K562 treated with DMSO at 1 percent for 4 hours (cell line): ENCODE measurements around the gene MIEN1. TPM values are rescaled to one million over a fixed set of nuclear protein-coding genes. Genes with fewer than 3 reads are reported as not detected.

Source experiments
- total RNA-seq: library from RNA; unstranded; fragments of 300-600 nt; gene quantifications from 2 replicates; pipeline ENCODE4 v1.2.3, GENCODE V29; 2022; ENCODE audit not compliant: insufficient read depth

Gene MIEN1
- 67.6 and 81.3 TPM in 2 replicates for total RNA-seq

GRCh38 chr17:39730095-39730921, at the start of gene MIEN1:
MIEN1 (minus strand) TSS chr17:39730532; CDS start chr17:39730495, 37 bp downstream.

DNA sequence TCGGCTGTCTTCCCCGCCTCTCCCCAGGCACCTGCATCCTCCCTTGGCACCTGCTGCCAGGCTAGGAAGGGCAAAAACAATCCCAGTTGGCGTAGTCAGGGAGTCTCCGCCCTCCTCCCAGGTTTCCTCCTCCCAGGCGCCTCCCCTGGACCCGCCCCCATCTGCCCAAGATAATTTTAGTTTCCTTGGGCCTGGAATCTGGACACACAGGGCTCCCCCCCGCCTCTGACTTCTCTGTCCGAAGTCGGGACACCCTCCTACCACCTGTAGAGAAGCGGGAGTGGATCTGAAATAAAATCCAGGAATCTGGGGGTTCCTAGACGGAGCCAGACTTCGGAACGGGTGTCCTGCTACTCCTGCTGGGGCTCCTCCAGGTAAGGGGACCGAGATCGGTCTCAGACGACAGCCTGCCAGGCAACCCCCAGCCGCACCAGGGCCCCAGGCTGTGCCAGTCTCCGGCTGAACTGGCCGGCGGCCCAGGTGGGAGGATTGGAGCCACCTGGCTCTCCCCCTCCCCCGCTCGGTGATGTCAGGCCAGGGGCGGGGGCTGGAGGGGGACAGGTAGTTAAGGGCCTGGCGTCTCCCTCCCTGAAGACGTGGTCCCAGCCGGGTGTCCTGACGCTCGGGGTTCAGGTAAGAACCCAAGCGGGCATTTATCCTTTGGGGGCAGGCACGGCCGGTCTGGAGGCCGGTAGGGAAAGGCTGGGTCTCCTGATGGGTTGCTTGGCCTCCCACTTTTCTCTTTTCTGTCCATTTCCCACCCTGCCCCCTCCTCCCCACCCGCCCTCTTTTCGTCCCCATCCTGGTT, 7.6 kb upstream of the MIEN1 start, which contains the start of gene GRB7:
Gene GRB7 (plus strand): TSS at position 179 of the 808 bp plus-strand sequence. CDS start 4,364 bp downstream, outside the sequence.

DNA sequence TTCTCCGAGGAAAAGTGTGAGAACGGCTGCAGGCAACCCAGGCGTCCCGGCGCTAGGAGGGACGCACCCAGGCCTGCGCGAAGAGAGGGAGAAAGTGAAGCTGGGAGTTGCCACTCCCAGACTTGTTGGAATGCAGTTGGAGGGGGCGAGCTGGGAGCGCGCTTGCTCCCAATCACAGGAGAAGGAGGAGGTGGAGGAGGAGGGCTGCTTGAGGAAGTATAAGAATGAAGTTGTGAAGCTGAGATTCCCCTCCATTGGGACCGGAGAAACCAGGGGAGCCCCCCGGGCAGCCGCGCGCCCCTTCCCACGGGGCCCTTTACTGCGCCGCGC, 30.5 kb downstream of the MIEN1 start, which contains the start of gene ERBB2:
Gene ERBB2 (plus strand): TSS at position 247 of the 330 bp plus-strand sequence. CDS start 175 bp downstream, outside the sequence.

GRCh38 chr17:39687546-39688474, 42.5 kb downstream of the MIEN1 start, which contains the start of gene PGAP3:
PGAP3 (minus strand) TSS chr17:39688057; CDS start chr17:39688014, 43 bp downstream.

Other genes starting within 250 kb of the MIEN1 start
- gene NEUROD2, start 122.6 kb downstream of the MIEN1 start, total RNA-seq = not detected in 2 replicates
- not detected in 2 replicates for gene PPP1R1B, start 103.6 kb downstream of the MIEN1 start, total RNA-seq
- gene STARD3, start 93.4 kb downstream of the MIEN1 start, total RNA-seq = 79.9 and 98.4 TPM in 2 replicates
- gene TCAP, start 65.2 kb downstream of the MIEN1 start, total RNA-seq = 5.2 and 8.3 TPM in 2 replicates
- 6.1 and 10.3 TPM in 2 replicates for gene PNMT, start 62.1 kb downstream of the MIEN1 start, total RNA-seq
- 7.6 and 8.4 TPM in 2 replicates for gene PGAP3, start 42.5 kb downstream of the MIEN1 start, total RNA-seq
- gene ERBB2, start 30.5 kb downstream of the MIEN1 start, total RNA-seq = 2.9 and 3.3 TPM in 2 replicates
- gene GRB7, start 7.4 kb upstream of the MIEN1 start, total RNA-seq = 3.2 and 5.1 TPM in 2 replicates
- gene IKZF3, start 133.8 kb upstream of the MIEN1 start, total RNA-seq = 0.47 TPM in 1 of 2 replicates, not detected in the other
- gene ZPBP2, start 137.7 kb upstream of the MIEN1 start, total RNA-seq = not detected in 2 replicates
- gene GSDMB, start 188.1 kb upstream of the MIEN1 start, total RNA-seq = 5.5 and 7.0 TPM in 2 replicates
- gene ORMDL3, start 197.1 kb upstream of the MIEN1 start, total RNA-seq = 19.0 and 22.0 TPM in 2 replicates
- gene LRRC3C, start 197.2 kb upstream of the MIEN1 start, total RNA-seq = not detected in 2 replicates
- not detected in 2 replicates for gene GSDMA, start 232.5 kb upstream of the MIEN1 start, total RNA-seq